PC-9 (cell line): ENCODE data around the gene CCR5AS.

Experiments used
- CTCF ChIP-seq: fragments of 200-600 bp; sonication (generic); conservative IDR thresholded peaks from 2 replicates; pipeline ENCODE4 v1.6.1; 2017; ENCODE audit warnings: mixed run types, antibody characterized with exemption, mild to moderate bottlenecking, moderate library complexity
- EZH2 ChIP-seq: fragments of 200-600 bp; sonication (generic); IDR thresholded peaks from 2 replicates; pipeline ENCODE4 v1.8.0; 2017; ENCODE audit warnings: antibody characterized with exemption, low read depth

- TF ChIP-seq EZH2 (no peak), CTCF (no peak)
Measured at GRCh38 chr3:46359733-46360493, 47.0 kb downstream of the CCR5AS start.
